Glomerular endothelial cell (primary cell): ENCODE data around the gene CDH13. TPM values are rescaled to one million over a fixed set of nuclear protein-coding genes. Genes with fewer than 3 reads are reported as not detected.

Source experiments
- DNase-seq: peaks from one replicate; pipeline ENCODE4 v3.0.0-alpha.2; 2011; ENCODE audit warnings: low read depth, low spot score; ENCODE audit errors: extremely low read depth
- total RNA-seq: library from RNA; depleted of rRNA; stranded (reverse); fragments of >200 nt; gene quantifications from 2 replicates; pipeline ENCODE4 v1.2.3, GENCODE V29; 2015

Gene CDH13
- total RNA-seq, 1 donor from 2014 or later, result 111 TPM

- DNase-seq, result no peak
Measured at GRCh38 chr16:83615953-83616350, 989.2 kb downstream of the CDH13 start.

DNA sequence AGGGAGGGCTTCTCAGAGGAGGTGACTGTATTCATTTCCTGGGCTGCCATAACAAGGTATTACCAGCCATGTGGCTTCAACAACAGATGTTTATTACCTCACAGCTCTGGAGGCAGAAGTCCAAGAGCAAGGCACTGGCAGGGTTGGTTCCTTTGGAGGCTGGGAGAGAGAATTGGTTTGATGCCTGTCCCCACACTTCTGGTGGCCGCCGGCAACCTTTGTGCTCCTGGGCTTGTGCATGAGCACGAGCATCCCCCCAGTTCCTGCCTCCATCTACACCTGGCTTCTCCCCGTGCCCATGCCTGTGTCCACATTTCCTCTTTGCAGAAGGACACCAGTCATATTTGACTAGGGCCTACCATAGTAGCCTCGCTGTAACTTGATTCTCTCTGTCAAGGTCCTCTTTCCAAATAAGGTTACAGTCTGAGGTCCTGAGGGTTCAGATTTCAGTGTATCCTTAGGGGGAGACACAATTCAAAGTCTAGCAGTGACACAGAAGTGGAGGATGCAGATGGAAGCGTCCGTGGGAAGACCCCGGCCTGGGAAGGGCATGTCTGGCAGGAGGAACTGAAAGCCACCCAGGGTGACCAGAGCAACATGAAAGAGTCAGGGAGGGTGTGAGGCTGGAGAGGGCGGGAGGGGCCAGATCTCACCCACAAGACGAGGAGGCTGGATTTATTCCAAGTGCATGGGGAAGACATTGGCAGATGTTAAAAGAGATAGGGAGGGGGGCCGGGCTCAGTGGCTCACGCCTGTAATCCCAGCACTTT lies 992.8 kb downstream of the CDH13 start:
- DNase-seq, result no peak

DNA sequence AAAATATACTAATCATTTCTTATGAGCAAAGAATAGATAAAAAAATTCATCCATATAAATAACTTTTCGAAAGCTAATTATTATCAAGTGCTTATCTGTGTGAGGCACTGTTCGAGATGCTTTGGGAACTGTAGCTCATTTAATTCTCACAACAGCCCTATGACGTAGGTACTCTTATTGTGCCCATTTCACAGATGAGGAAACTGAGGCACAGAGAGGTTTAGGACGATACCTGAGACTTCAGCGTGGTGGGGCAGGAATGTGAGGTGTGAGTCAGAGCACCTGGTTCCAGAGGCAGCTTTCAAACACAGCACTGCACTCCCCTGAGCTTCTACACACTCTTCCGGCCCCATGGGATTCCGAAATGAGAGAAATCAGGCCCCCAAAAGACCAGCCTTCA lies 995.2 kb downstream of the CDH13 start:
- DNase-seq, result no peak

DNA sequence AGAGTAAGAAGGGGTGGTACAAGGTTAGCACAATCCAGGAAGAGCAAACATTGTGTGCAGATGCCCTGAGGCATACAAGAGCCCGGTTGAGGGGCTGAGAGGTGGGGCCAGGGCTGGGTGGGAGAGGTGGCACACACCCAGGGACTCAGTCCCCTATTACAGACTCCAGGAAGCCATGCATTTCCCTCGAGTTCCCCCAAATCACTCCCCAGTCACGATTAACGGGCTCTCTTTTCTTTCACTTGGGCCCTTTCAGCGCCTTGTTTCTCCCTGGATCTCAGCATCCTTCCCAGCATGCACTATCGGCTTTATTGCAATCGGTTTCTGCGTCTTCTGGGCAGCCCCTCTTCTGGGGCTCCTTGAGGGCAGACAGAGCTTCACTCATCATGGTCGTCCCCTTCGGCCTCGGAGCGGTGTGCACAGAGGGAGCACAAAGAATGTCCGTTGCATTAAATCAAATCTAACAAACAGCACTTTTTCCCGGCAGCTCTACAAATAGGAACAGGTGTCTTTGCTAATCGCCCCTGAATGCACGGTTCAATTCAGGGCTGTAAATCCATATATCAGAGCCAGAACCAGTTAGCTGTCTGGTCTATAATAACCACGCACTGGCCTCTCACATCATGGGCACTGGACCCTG lies 996.4 kb downstream of the CDH13 start:
- DNase-seq, result no peak

GRCh38 chr16:83623892-83624291 lies 997.1 kb downstream of the CDH13 start:
- no peak for DNase-seq

- DNase-seq, result no peak
Measured at GRCh38 chr16:83624429-83625120, 997.8 kb downstream of the CDH13 start.

GRCh38 chr16:83626204-83626603 lies 999.4 kb downstream of the CDH13 start:
- DNase-seq, result no peak

- DNase-seq, result no peak
Measured at GRCh38 chr16:83626676-83627075, 999.9 kb downstream of the CDH13 start.

DNA sequence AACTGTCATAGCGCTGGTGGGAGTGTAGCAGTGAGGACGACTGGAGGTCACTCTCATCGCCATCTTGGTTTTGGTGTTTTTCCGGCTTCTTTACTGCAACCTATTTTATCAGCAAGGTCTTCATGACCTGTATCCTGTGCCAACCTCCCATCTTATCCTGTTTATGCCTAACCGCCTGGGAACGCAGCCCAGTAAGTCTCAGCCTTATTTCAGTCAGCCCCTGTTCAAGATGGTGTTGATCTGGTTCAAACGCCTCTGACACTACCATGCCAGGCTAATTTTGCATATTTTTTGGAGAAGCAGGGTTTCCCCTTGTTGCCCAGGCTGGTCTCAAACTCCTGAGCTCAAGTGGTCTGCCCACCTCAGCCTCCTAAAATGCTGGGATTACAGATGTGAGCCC lies 1001.2 kb downstream of the CDH13 start:
- no peak for DNase-seq

DNA sequence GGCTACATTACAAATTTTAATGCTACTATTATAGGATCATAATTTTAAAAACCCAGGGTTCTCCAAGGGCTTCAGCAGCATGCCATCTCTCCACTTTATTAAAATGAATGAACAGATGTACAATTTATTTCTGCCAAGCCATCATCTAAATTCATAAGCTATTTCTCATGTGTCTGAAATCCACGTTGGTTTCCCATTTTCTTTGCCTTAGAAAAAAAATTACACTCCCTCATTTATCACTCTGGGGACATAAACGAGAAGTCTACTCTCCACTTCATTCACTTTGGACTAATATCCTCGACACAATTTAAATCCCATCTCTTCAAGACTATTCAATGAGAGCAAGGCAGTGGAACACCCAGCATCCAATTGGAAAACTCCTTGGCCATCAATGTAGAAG lies 1002.7 kb downstream of the CDH13 start:
- DNase-seq, result no peak

DNA sequence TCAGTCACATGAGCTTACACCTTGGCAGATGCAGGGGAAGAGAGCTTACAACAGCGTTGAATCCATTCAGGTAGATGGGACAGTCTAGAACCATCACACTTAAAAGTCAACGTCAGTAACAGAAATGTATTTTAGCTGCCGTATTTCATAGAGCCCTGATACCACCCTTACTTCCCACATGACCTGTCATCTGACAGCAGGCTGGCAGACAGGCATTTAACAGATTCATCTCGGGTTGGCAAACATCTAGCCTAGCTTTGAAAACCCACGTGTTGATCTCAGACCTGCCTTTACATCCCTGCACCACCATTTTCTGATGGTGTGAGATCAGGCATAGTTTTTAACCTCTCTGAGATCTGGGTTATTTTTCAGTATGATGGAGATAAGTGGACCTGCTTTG lies 1003.1 kb downstream of the CDH13 start:
- DNase-seq, result no peak

DNA sequence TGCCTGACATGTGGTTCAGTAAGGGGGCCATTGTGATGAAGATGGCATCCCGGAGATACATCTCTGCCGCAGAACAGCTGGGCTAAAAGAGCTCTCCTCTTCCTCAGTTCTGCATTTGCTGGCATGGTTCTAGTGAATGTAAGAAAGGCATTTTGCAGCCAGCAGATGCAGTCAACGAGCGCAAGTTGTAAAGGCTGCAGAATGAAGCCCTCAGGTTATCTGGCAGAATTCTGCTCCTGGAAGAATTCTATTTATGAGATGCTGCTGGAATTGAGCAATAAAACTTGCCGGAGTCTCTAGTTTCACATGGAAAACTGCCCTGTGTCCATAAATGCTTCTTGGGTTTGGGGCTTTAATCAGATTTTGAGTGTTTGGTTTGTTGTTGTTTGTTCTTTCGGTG lies 1004.2 kb downstream of the CDH13 start:
- no peak for DNase-seq

- DNase-seq, result no peak
Measured at GRCh38 chr16:83633286-83633685, 1006.5 kb downstream of the CDH13 start.

GRCh38 chr16:83648347-83648746 lies 1021.6 kb downstream of the CDH13 start:
- DNase-seq, result no peak

GRCh38 chr16:83651871-83652270 lies 1025.1 kb downstream of the CDH13 start:
- DNase-seq, result no peak

- DNase-seq, result no peak
Measured at GRCh38 chr16:83652943-83653342, 1026.2 kb downstream of the CDH13 start.

GRCh38 chr16:83653785-83654184 lies 1027.0 kb downstream of the CDH13 start:
- no peak for DNase-seq

- DNase-seq, result no peak
Measured at GRCh38 chr16:83660282-83660681, 1033.5 kb downstream of the CDH13 start.

GRCh38 chr16:83661656-83662055 lies 1034.9 kb downstream of the CDH13 start:
- no peak for DNase-seq

GRCh38 chr16:83666449-83666848 lies 1039.7 kb downstream of the CDH13 start:
- no peak for DNase-seq

- no peak for DNase-seq
Measured at GRCh38 chr16:83669456-83669855, 1042.7 kb downstream of the CDH13 start.
